Cerebellar cortex (tissue), 1 donor: ENCODE data around the gene CD164L2.
A peak's percentile ranks its signal among the peaks of the same experiment; 100 is the strongest.

Experiments used
- DNase-seq: peaks from one replicate; pipeline ENCODE4 v3.0.0-alpha.2; 2015; ENCODE audit warnings: low spot score

The CD164L2 gene

GRCh38 chr1:27363766-27364695 is 19.1 kb downstream of the CD164L2 start:
- no peak for DNase-seq

DNA sequence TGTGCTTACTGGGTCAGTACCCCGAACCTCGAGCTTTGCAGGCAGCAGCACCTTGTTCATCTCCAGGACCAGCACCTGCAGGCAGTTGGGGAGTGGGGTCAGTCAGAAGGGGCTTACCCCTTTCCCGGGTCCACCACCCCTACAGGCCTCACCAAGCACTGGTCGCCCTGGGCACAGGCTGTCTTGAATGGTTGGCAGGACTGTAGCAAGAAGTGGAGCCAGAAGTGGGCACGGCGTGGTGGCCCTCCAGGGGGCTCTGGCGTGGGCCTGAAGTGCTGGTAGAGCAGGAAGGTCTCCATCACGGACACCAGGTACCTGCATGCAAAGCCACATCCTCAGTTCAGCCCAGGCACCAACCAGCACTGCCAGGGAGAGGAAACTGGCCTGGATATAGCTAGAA is 21.6 kb downstream of the CD164L2 start:
- DNase-seq: no peak

DNA sequence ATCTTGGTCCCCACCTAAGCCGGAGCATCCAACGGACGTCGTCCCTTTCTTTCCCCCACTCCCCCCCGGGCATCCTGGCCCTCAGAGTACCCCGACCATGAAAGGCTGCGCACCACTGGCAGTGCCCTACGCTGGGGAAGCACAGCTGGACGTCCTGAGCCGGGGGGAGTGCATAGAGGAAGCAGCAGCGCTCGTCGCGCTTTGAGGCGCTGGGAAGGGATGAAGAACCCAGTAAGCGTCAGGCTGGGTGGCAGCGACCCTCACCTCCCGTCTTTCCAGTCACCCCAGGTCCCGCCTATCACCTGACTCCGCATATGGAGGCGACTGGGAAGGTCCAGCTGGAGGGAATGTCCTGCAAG is 22.1 kb downstream of the CD164L2 start:
- no peak for DNase-seq

- DNase-seq: no peak
Measured at GRCh38 chr1:27360159-27361043, 22.7 kb downstream of the CD164L2 start.

GRCh38 chr1:27359822-27360158 is 23.3 kb downstream of the CD164L2 start:
- DNase-seq: no peak

GRCh38 chr1:27358928-27359313 is 24.2 kb downstream of the CD164L2 start:
- DNase-seq: no peak

- DNase-seq: no peak
Measured at GRCh38 chr1:27358038-27358927, 24.9 kb downstream of the CD164L2 start.

- DNase-seq: peak; percentile 77
Measured at GRCh38 chr1:27357281-27358037, 25.7 kb downstream of the CD164L2 start.

DNA sequence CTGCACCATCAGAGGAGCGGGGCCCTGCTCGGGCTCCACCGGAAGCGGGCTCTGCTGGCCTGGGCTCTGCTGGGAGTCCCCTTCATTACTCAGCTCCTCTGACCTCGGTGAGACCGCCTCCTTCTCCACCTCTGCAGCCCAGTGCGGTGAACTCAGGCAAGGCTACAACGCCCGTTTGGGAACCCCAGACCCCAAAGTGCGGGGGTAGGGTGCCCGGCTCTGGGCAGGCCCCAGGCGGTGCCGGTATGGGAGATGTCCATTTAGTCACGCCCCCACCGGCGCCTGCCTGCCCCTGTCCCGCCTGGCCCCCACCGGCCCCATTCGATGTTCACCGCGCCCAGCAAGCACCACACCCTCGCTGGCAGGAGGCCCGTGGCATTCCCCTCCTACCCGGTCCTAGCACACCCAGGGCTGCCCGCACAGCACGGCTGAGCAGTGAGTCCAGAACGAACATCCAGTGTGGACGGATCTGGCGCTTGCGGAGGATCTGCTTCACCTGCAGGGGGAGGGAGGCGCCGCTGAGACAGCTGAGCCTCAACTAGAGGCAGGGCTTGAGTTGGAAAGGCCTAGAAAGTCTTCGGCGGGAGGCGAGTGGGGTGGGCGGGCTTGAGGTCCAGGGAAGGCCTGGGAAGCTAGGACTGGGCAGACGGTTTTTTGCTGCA is 26.4 kb downstream of the CD164L2 start:
- no peak for DNase-seq

DNA sequence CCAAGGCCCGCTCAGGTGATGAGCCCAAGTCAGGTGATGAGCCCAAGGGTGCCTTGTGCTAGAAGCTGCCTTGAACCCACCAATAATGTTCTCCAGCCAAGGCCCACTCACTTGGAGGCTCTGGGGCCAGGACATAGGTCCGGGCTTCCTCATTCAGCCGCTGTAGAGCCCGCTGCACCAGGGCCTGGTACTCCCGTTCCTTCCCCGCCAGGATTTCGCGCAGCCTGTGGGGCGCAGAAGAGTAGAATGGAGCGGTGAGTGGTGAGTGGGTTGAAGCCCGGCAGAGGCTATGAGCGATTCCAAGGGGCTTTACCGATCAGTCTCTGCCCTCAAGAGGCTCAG is 26.9 kb downstream of the CD164L2 start:
- DNase-seq: no peak

- DNase-seq: no peak
Measured at GRCh38 chr1:27355683-27356082, 27.4 kb downstream of the CD164L2 start.

DNA sequence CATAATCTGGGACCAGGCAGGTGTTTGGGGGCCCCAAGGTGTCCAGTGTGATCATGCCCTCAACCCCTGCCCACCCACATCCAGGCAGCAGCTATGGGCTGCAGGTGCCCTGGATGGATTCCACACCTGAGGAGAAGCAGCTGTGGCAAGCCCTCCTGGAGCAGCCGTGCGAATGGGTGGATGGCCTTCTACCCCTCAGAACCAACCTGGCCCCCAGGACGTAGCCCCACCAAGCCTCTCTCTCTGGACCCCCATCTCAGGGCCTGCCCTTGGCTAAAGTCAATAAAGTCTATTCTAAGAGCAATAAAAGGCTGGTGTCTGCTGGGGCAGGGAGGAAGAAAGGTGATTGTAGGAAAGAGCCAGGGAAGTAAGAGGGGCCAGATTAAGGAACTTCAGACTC is 29.5 kb downstream of the CD164L2 start:
- DNase-seq: no peak

DNA sequence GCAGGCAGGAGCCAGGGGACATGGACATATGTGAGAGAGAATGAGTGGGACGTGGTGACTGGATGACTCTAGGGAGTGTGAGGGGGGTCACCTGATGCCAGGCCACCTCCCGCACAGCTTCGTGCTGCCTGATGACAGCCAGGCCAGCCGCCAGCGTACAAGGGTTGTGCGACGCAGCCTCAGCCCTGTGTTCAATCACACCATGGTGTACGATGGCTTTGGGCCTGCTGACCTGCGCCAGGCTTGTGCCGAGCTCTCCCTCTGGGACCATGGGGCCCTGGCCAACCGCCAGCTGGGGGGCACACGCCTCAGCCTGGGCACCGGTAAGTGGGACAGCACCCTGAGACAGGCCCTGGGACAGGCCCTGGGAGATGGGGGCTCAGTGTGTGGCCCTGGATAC is 30.0 kb downstream of the CD164L2 start:
- DNase-seq: no peak

GRCh38 chr1:27351541-27352107 is 31.5 kb downstream of the CD164L2 start:
- DNase-seq: no peak

- peak; percentile 85 for DNase-seq
Measured at GRCh38 chr1:27350663-27351540, 32.2 kb downstream of the CD164L2 start.

DNA sequence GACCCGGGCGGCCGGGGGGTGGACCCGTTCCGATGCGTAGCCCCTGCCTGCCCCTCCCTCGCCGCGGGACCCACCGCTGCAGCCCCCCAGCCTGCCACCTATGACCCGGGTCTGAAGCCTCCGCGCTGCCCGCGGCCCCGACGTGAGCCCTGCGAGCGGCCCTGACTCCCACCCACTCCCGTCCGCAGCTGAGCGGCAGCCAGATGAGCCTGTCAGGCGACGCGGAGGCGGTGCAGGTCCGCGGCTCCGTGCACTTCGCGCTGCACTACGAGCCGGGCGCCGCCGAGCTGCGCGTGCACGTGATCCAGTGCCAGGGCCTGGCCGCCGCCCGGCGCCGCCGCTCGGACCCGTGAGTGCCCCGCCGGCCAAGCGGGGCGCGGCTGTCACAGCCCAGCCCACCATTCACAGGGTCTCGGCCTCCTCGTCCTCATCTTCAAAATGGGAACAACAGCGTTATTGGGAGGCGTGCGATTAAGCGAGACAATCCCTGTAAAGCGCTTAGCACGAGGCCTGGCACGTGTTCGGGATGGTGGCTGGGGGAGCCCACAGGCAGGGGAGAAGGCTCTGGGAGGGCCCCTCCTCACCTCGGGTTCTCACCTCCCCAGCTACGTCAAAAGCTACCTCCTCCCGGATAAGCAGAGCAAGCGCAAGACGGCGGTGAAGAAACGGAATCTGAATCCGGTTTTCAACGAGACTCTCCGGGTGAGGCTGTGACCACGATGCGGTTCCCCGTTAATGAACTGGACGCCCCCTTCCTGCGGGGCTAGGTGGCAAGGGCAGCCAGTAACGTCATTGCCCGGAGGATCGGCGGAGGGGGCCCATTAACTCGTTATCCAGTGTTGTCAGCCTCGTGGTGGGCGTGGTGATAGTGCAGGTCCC is 33.1 kb downstream of the CD164L2 start:
- DNase-seq: peak; percentile 68

DNA sequence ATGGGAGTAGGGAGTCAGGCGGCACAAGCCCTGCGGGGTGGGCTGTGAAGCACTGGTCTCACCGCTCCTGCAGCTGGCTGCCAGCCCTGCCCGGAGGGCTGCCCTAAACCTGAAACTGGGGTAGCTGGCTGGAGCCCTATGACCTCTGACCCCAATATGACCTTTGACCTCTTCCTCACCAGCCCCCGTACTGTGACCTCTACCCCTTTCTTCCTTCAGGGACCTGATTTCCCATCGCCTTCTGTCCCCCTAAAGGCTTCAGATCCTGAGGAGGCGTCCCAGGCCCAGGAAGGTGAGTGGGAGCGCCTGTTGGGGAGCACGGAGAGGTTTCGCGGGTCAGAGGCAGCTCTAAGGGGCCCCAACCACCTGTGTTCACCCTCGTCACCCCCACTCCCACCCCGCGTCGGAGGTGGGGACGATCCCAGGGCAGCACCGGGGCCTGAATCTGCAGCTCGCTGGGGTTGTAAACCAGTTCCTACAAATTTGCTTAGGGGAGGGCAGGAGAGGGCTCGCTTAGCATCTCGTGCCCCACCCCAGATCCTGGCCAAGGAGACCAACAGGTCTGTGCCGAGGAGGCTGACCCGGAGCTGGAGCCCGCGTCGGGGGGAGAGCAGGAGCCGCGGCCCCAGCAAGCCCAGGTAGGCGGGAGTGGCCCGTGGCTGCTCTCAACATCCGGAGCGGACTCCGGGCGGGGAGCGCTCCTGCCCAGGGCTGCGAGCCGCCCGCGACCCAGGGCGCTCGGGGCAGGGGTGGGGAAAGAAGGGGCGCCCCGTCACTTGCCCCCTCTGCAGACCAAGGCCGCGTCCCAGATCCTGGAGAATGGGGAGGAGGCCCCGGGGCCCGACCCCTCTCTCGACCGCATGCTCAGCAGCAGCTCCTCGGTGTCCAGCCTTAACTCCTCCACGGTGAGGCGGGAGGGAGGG is 34.0 kb downstream of the CD164L2 start:
- peak; percentile 78 for DNase-seq
